ENCODE results near the gene PLD1.

Gene PLD1

DNA sequence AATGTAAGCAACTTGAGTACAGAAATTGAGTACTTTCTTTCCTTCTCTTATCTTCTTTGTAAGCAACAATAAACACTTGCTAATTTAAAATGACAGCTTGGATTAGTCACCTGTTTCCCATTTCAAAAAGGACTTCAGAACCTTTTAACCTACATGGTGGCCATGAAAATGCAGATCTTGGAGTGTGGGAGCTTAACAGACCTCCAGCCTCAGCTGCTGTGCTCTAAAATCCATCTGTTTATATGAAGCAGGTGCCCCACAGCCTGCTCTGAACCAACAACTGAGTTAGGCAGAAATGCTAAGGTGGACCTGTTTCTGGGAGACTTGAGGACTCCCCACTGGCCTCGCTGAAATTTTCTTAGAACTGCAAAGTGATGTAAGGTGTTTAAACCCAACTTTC, 259.0 kb downstream of the PLD1 start:
- DNase-seq: no peak
